Tibial nerve (tissue), 4 donors: ENCODE data around the gene ARMH1. TPM values are rescaled to one million over a fixed set of nuclear protein-coding genes. Genes with fewer than 3 reads are reported as not detected.

Source experiments
- DNase-seq, 2 donors: peaks; one replicate each; pipeline ENCODE4 v3.0.0-alpha.2; 2019; ENCODE audit warnings: low spot score in 2 of 2
- H3K27ac ChIP-seq, 4 donors: fragments of 200-600 bp; sonication (generic) in 3 of 4; one replicate each; pipeline ENCODE4 v1.5.1; 2017 to 2019; ENCODE audit warnings: mild to moderate bottlenecking in 1 of 4
- H3K27me3 ChIP-seq, 2 donors: fragments of 200-600 bp; sonication (generic) in 1 of 2; one replicate each; pipeline versions ENCODE4 v1.5.1 to v1.6.0; 2017 to 2019
- H3K36me3 ChIP-seq, 3 donors: fragments of 200-600 bp; sonication (generic); one replicate each; pipeline ENCODE4 v1.5.1; 2018 to 2019
- H3K4me1 ChIP-seq, 4 donors: fragments of 200-600 bp; sonication (generic) in 3 of 4; one replicate each; pipeline ENCODE4 v1.5.1; 2017 to 2019
- H3K4me3 ChIP-seq, 4 donors: fragments of 200-600 bp; sonication (generic) in 3 of 4; one replicate each; pipeline ENCODE4 v1.5.1; 2017 to 2019; ENCODE audit warnings: mild to moderate bottlenecking in 1 of 4, moderate library complexity in 1 of 4
- H3K9me3 ChIP-seq, 4 donors: fragments of 200-600 bp; sonication (generic) in 3 of 4; one replicate each; pipeline ENCODE4 v1.5.1; 2017 to 2019
- EP300 ChIP-seq, 2 donors: sonication (generic); formaldehyde crosslinking; IDR thresholded peaks; one replicate each; pipeline ENCODE4 v1.6.1; 2017; ENCODE audit warnings: antibody characterized with exemption in 2 of 2, mild to moderate bottlenecking in 1 of 2
- POLR2A ChIP-seq, 2 donors: fragments of 450-650 bp; IDR thresholded peaks; one replicate each; pipeline ENCODE4 v1.6.1; 2017; ENCODE audit warnings: antibody characterized with exemption in 2 of 2, mild to moderate bottlenecking in 2 of 2, moderate library complexity in 2 of 2
- WGBS, 2 donors: methylation state at CpG; one replicate each; pipeline ENCODE4 v1.1.5; 2018; 5-methylcytosine and 5-hydroxymethylcytosine counted together
- total RNA-seq, 4 donors: library from RNA; depleted of rRNA; stranded (reverse); fragments of >200 nt; gene quantifications; one replicate each; pipeline ENCODE4 v1.1.0, GENCODE V29; 2016
- TF ChIP-seq, protein P1 (sequence below), 5 experiments: fragments of 200-600 bp in 3 of 5; fragments of 450-650 bp in 2 of 5; sonication (generic) in 3 of 5; IDR thresholded peaks; one replicate each; pipeline ENCODE4 v1.5.1; 2016 to 2019; ENCODE audit warnings: antibody characterized with exemption in 5 of 5, mild to moderate bottlenecking in 3 of 5, moderate library complexity in 2 of 5

Gene ARMH1
- total RNA-seq, 4 donors from 2014 or later: 0.66 to 7.1 (median 2.9) TPM

DNA sequence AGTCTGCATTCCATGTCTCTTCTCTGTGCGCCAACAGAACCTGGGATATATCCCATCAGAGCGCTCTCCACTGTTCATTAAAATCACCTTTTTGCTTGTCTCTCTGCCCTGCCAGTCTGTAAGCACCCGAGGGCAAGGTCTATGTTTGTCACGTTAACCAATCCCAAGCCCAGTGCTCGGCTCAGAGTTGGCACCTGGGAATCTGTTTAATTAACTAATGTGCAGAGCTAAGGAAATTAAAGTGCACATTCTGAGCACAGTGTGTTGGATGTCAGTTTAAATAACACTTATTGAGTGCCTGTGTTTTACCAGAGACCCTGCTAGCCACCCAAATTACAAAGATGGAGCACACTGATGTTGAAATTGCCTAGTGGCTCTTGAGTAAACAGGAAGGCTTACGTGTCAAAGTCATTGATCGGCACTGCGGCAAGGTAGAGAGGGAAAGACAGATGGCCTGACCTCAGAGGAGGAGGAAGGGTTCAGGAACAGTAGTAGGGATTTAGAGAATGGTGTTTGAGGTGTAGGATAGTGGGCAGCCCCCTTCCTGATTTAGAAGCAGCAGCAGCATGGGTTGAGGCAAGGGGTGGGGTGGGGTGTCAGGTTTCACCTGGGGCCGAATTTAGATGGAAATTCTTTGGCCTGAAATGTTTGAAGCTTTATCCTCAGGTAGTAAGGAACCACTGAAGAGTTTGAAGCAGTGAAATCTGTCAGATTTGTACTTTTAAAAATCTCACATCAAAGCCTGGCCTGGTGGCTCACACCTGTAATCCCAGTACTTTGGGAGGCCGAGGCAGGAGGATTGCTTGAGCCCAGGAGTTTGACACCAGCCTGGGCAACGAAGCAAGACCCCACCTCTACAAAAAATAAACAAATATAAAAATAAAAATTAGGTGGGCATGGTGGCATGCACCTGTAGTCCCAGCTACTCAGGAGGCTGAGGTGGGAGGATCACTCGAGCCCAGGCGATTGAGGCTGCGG lies 7.7 kb downstream of the ARMH1 start:
- Histone ChIP-seq H3K36me3 (no peaks in the 10 kb centered on the region), H3K4me3 (no peak overlapping the region), H3K27ac (no peak overlapping the region), H3K9me3 (no peaks in the 10 kb centered on the region), H3K4me1 (peaks cover 0 to 19% (median under 1%) of the 10 kb centered on the region in 4 donors), H3K27me3 (no peaks in the 10 kb centered on the region)
- TF ChIP-seq POLR2A (IDR thresholded peaks at IDR 0.05) (no peak), EP300 (IDR thresholded peaks at IDR 0.05) (no peak)
- TF ChIP-seq, protein P1, sequence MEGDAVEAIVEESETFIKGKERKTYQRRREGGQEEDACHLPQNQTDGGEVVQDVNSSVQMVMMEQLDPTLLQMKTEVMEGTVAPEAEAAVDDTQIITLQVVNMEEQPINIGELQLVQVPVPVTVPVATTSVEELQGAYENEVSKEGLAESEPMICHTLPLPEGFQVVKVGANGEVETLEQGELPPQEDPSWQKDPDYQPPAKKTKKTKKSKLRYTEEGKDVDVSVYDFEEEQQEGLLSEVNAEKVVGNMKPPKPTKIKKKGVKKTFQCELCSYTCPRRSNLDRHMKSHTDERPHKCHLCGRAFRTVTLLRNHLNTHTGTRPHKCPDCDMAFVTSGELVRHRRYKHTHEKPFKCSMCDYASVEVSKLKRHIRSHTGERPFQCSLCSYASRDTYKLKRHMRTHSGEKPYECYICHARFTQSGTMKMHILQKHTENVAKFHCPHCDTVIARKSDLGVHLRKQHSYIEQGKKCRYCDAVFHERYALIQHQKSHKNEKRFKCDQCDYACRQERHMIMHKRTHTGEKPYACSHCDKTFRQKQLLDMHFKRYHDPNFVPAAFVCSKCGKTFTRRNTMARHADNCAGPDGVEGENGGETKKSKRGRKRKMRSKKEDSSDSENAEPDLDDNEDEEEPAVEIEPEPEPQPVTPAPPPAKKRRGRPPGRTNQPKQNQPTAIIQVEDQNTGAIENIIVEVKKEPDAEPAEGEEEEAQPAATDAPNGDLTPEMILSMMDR (IDR thresholded peaks at IDR 0.05): no peak
- no peak for DNase-seq
- 82 to 85% methylated on average over 14 of the region's 14 CpGs for WGBS, 2 donors

DNA sequence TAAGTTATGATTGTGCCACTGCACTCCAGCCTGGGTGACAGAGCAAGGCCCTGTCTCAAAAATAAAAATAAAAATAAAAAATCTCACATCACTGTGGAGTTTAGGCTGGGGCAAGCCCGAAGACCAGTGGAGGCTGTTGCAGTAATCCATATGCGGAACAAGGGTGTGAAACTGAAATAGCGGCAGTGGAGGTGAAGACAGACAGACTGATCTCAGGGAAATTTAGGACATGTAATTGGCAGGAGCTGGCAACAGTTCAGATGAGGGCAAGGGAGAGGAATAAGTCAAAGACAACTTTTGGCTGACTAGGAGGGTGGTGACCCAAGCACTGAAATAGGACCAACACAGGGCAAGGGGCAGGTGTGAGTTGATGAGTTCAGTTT lies 8.4 kb downstream of the ARMH1 start:
- peaks cover 0 to 12% (median 0%) of the 10 kb centered on the region in 4 donors for H3K4me1 ChIP-seq
- no peak for DNase-seq
- 95% methylated on average over 3 of the region's 3 CpGs for WGBS, 2 donors
- H3K36me3 ChIP-seq: no peaks in the 10 kb centered on the region
- no peaks in the 10 kb centered on the region for H3K9me3 ChIP-seq
- H3K27ac ChIP-seq: no peak overlapping the region
- H3K4me3 ChIP-seq: no peak overlapping the region
- no peaks in the 10 kb centered on the region for H3K27me3 ChIP-seq
- no peak for TF ChIP-seq POLR2A (IDR thresholded peaks at IDR 0.05)
- TF ChIP-seq, protein P1 (IDR thresholded peaks at IDR 0.05): no peak
- TF ChIP-seq EP300 (IDR thresholded peaks at IDR 0.05): no peak

DNA sequence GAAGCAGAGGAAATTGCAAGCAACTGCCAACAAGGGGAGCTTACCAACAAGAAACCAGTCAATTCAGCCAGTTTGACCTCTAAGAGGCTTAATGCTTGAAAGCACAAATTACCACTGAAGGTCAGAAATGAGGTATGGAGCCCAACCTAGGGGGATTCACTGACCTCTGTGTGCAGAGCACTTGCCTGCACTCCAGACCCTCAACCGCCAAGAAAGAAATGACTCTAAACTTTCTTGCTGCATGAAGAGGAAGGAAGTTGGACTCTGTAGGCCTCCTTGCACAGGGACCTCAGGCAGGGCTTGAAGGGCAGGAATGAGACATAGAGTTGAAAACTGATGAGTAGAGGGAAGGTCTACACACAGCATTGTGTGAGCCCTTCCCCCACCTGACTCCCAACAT lies 10.0 kb downstream of the ARMH1 start:
- Histone ChIP-seq H3K27me3 (no peaks in the 10 kb centered on the region), H3K9me3 (no peaks in the 10 kb centered on the region), H3K4me3 (no peak overlapping the region), H3K36me3 (no peaks in the 10 kb centered on the region), H3K27ac (no peak overlapping the region), H3K4me1 (no peaks in the 10 kb centered on the region)
- no peak for DNase-seq
- 79 to 92% methylated on average over 1 of the region's 1 CpG for WGBS, 2 donors
- no peak for TF ChIP-seq POLR2A (IDR thresholded peaks at IDR 0.05)
- TF ChIP-seq EP300 (IDR thresholded peaks at IDR 0.05): no peak
- TF ChIP-seq, protein P1 (IDR thresholded peaks at IDR 0.05): no peak

DNA sequence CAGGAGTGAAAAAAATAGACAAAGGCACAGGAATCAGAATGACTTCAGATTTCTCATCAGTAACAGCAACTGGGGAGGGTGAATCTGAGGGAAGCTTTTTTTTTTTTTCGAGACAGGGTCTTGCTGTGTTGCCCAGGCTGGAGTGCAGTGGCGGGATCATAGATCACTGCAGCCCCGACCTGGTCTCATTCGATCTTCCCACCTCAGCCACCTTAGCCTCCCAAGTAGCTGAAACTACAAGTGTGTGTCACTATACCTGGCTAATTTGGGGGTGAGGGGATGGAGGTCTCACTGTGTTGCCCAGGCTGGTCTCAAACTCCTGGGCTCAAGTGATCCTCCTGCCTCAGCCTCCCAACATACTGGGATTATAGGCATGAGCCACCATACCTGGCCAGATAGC lies 10.7 kb downstream of the ARMH1 start:
- WGBS, 2 donors: 92 to 93% methylated on average over 4 of the region's 4 CpGs
- TF ChIP-seq, protein P1 (IDR thresholded peaks at IDR 0.05): no peak
- TF ChIP-seq POLR2A (IDR thresholded peaks at IDR 0.05) (no peak), EP300 (IDR thresholded peaks at IDR 0.05) (no peak)
- H3K27me3 ChIP-seq: no peaks in the 10 kb centered on the region
- H3K27ac ChIP-seq: no peak overlapping the region
- H3K4me3 ChIP-seq: no peak overlapping the region
- H3K4me1 ChIP-seq: no peaks in the 10 kb centered on the region
- no peaks in the 10 kb centered on the region for H3K36me3 ChIP-seq
- no peaks in the 10 kb centered on the region for H3K9me3 ChIP-seq
- DNase-seq: no peak

DNA sequence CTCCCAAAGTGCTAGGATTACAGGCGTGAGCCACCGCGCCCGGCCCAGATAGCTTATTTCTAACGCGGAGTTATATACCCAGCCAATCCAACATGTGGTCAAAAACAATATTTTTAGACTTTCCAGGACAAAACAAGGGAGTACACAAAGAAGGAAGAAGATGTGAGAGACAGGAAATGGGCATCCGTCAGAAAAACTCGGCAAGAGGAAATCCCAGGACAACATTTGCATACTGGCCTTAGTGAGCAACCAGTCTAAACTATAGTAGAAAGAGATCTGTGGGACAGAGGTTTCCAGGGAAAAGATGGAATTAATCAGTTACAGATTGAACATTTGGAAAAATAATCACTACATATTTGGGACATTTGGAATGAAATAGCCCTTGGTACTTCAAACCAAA lies 11.4 kb downstream of the ARMH1 start:
- TF ChIP-seq EP300 (IDR thresholded peaks at IDR 0.05) (no peak), POLR2A (IDR thresholded peaks at IDR 0.05) (no peak)
- TF ChIP-seq, protein P1 (IDR thresholded peaks at IDR 0.05): no peak
- 74 to 75% methylated on average over 8 of the region's 8 CpGs for WGBS, 2 donors
- DNase-seq: no peak

More for the DNA sequence above, 11.4 kb downstream of the ARMH1 start:
- Histone ChIP-seq H3K36me3 (no peaks in the 10 kb centered on the region), H3K4me3 (no peak overlapping the region), H3K27ac (no peak overlapping the region), H3K9me3 (no peaks in the 10 kb centered on the region), H3K27me3 (no peaks in the 10 kb centered on the region), H3K4me1 (no peaks in the 10 kb centered on the region)
